Gastrocnemius medialis (tissue), 4 donors: ENCODE measurements around the gene DSP. TPM values are rescaled to one million over a fixed set of nuclear protein-coding genes. Genes with fewer than 3 reads are reported as not detected.

Source experiments
- ATAC-seq, 2 donors: fragments of 150-250 bp; one replicate each; pipeline ENCODE4 v1.9.1; 2016
- DNase-seq, 2 donors: peaks; one replicate each; pipeline ENCODE4 v3.0.0-alpha.2; 2019
- H3K27ac ChIP-seq, 4 donors: fragments of 200-600 bp; sonication (generic); 1 replicate in 1 of 4; 2 replicates in 3 of 4; pipeline ENCODE4 v1.5.1; 2016 to 2018; ENCODE audit warnings: mild to moderate bottlenecking in 2 of 4, moderate library complexity in 1 of 4
- H3K27me3 ChIP-seq, 3 donors: fragments of 200-600 bp; sonication (generic) in 2 of 3; 1 replicate in 1 of 3; 2 replicates in 2 of 3; pipeline versions ENCODE4 v1.5.1 to v1.6.0; 2016 to 2019; ENCODE audit warnings: mild to moderate bottlenecking in 1 of 3, moderate library complexity in 1 of 3
- H3K36me3 ChIP-seq, 2 donors: fragments of 200-600 bp; sonication (generic) in 1 of 2; one replicate each; pipeline ENCODE4 v1.5.1; 2017 to 2018
- H3K4me1 ChIP-seq, 2 donors: fragments of 200-600 bp; sonication (generic) in 1 of 2; one replicate each; pipeline ENCODE4 v1.5.1; 2016 to 2017; ENCODE audit warnings: mild to moderate bottlenecking in 2 of 2
- H3K4me3 ChIP-seq, 4 donors: fragments of 200-600 bp; sonication (generic) in 3 of 4; 1 replicate in 1 of 4; 2 replicates in 3 of 4; pipeline ENCODE4 v1.5.1; 2016 to 2019; ENCODE audit warnings: mild to moderate bottlenecking in 2 of 4
- H3K9me3 ChIP-seq, 3 donors: fragments of 200-600 bp; sonication (generic) in 2 of 3; 1 replicate in 1 of 3; 2 replicates in 2 of 3; pipeline ENCODE4 v1.5.1; 2016 to 2019
- CTCF ChIP-seq, 5 experiments: fragments of 450-650 bp in 3 of 5; fragments of 200-600 bp in 2 of 5; sonication (generic) in 2 of 5; IDR thresholded peaks in 4 of 5; conservative IDR thresholded peaks in 1 of 5; 1 replicate in 4 of 5; 2 replicates in 1 of 5; pipeline ENCODE4 v1.5.1; 2016 to 2019; ENCODE audit warnings: antibody characterized with exemption in 5 of 5, mild to moderate bottlenecking in 3 of 5, moderate library complexity in 3 of 5
- POLR2A ChIP-seq, 2 donors: fragments of 450-650 bp; IDR thresholded peaks; one replicate each; pipeline ENCODE4 v1.6.1; 2017; ENCODE audit warnings: antibody characterized with exemption in 2 of 2, mild to moderate bottlenecking in 2 of 2, moderate library complexity in 2 of 2
- in situ Hi-C, 4 donors: fragments of 200-750 bp; cut with MboI; loops; one replicate each; pipeline versions ENCODE4 v1.15.0 to v1.8.0; 2017; ENCODE audit warnings: low sequenced_read_pairs in 4 of 4
- intact Hi-C: fragments of 100-400 bp; cut with DNase I; formaldehyde crosslinking; loops from one replicate; pipeline ENCODE4 v1.15.1; 2023; ENCODE audit warnings: low total_unique reads
- total RNA-seq, 4 donors: library from RNA; depleted of rRNA; stranded (reverse); fragments of >200 nt; gene quantifications; one replicate each; pipeline versions ENCODE4 v1.1.0 to v1.2.3, GENCODE V29; 2016

Gene DSP
- total RNA-seq, 4 donors from 2014 or later = 0.31 to 1.1 (median 0.65) TPM

DNA sequence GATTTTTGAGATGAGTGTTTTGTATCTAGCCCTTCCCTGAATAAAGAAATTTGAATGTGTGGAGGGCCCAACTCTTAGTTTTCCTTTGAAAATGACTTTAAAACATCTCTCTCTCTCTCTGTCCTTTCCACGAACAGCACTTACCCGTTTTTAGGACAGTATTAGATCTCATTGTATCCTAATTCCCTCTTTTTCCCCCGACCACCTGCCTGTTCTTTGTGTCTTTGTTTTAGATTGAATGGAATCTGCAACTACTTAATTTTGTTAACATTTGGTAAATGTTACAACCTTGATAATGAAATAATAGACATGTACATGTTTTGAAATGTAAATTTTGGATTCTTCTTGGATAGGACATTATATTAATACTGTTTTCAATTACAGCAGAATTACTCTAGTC lies 3.1 kb downstream of the DSP start:
- peaks cover 37 to 67% (median 43%) of the 10 kb centered on the region in 3 donors for H3K27me3 ChIP-seq
- ATAC-seq (no peak), DNase-seq (no peak)
- H3K36me3 ChIP-seq = no peaks in the 10 kb centered on the region
- H3K27ac ChIP-seq = no peak overlapping the region
- no peak for TF ChIP-seq CTCF (IDR thresholded peaks at IDR 0.05 in 4 of 5, conservative IDR thresholded peaks at IDR 0.05 in 1 of 5)
- no peak for TF ChIP-seq POLR2A (IDR thresholded peaks at IDR 0.05)
- in situ Hi-C loops (no loop called here), intact Hi-C loops (no loop called here)
- no peaks in the 10 kb centered on the region for H3K9me3 ChIP-seq
- no peak overlapping the region for H3K4me3 ChIP-seq
- peaks cover 5 to 7% of the 10 kb centered on the region in 2 donors for H3K4me1 ChIP-seq

DNA sequence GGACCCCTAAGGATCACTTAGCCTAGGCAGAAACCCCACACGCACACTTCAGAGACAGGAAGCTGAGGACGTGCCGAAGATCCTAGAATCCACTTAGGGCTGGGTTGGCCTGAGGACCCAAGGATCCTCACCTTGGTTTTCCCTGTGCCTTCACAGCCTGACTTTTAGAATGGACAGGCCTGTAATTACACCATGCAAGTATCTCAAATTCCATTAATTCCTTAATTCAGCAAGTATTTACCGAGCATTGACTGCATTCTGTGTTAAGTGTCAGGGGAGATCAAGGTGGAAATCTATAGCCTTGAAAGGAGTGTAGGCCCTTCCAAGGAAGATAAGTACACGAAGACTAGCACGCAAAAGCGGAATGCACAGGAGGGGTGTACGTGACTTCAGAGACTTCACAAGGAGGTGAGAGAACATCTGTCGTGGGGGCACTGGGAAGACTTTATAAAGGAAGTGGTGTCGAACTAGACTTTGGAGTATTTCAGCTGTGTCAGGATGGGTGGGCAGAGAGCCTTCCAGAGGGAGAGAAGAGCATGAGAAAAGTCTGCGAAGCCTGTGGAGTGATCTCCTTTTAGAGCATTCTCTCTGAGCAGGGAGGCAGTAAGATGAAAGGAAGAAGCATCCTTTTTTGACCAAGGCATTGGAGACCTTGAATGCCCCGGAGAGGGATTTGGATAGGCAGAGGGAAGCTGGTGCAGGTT lies 4.0 kb downstream of the DSP start:
- H3K4me1 ChIP-seq = peaks cover 5 to 7% of the 10 kb centered on the region in 2 donors
- ATAC-seq (no peak), DNase-seq (no peak)
- in situ Hi-C loops = no loop called here
- no peak overlapping the region for H3K4me3 ChIP-seq
- no peaks in the 10 kb centered on the region for H3K9me3 ChIP-seq
- H3K36me3 ChIP-seq = no peaks in the 10 kb centered on the region
- H3K27me3 ChIP-seq = peaks cover 28 to 64% (median 34%) of the 10 kb centered on the region in 3 donors
- TF ChIP-seq CTCF (IDR thresholded peaks at IDR 0.05 in 4 of 5, conservative IDR thresholded peaks at IDR 0.05 in 1 of 5) = no peak
- no peak for TF ChIP-seq POLR2A (IDR thresholded peaks at IDR 0.05)
- no peak overlapping the region for H3K27ac ChIP-seq
- intact Hi-C loops = no loop called here

GRCh38 chr6:7546020-7546369 lies 4.5 kb downstream of the DSP start:
- in situ Hi-C loops (no loop called here), intact Hi-C loops (no loop called here)
- H3K4me3 ChIP-seq = no peak overlapping the region
- H3K36me3 ChIP-seq = no peaks in the 10 kb centered on the region
- H3K27ac ChIP-seq = no peak overlapping the region
- H3K27me3 ChIP-seq = peaks cover 23 to 63% (median 29%) of the 10 kb centered on the region in 3 donors
- no peak for DNase-seq
- H3K9me3 ChIP-seq = no peaks in the 10 kb centered on the region
- no peak for ATAC-seq
- no peak for TF ChIP-seq POLR2A (IDR thresholded peaks at IDR 0.05)
- no peak for TF ChIP-seq CTCF (IDR thresholded peaks at IDR 0.05 in 4 of 5, conservative IDR thresholded peaks at IDR 0.05 in 1 of 5)
- peaks cover 2 to 5% of the 10 kb centered on the region in 2 donors for H3K4me1 ChIP-seq

DNA sequence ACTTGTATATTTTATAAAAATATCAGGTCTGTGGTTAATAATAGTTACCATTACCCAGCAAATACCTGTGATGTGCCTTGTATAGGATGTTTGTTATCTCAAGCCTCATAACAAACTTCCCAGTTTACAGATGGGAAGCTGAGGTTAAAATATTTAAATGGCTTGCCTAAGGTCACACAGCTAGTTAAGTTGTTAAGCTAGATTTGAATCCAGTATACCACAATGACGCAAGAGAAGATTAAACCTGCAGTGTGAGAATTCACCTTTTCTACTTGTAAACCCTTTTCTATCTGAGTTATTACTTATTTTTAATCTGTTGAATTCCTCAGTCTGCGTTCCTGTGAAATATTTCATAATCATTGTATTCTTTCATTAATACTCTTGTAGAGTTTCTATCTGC lies 4.9 kb downstream of the DSP start:
- H3K4me1 ChIP-seq = peaks cover 0 to 5% of the 10 kb centered on the region in 2 donors

More for the DNA sequence above, 4.9 kb downstream of the DSP start:
- no peak overlapping the region for H3K27ac ChIP-seq
- no peak overlapping the region for H3K4me3 ChIP-seq
- TF ChIP-seq POLR2A (IDR thresholded peaks at IDR 0.05) (no peak), CTCF (IDR thresholded peaks at IDR 0.05 in 4 of 5, conservative IDR thresholded peaks at IDR 0.05 in 1 of 5) (no peak)
- no peak for DNase-seq
- H3K9me3 ChIP-seq = no peaks in the 10 kb centered on the region
- no peak for ATAC-seq
- intact Hi-C loops = no loop called here
- H3K27me3 ChIP-seq = peaks cover 19 to 61% (median 26%) of the 10 kb centered on the region in 3 donors
- H3K36me3 ChIP-seq = no peaks in the 10 kb centered on the region
- in situ Hi-C loops = no loop called here
